ENCODE results near the gene FYN.

The FYN gene

GRCh38 chr6:111824608-111825337, 48.5 kb downstream of the FYN start:
- TF ChIP-seq CTCF (IDR thresholded peaks at IDR 0.05) = no peak

GRCh38 chr6:111823831-111824607, 49.2 kb downstream of the FYN start:
- TF ChIP-seq CTCF (IDR thresholded peaks at IDR 0.05) = no peak

- no peak for TF ChIP-seq CTCF (IDR thresholded peaks at IDR 0.05)
These were observed 50.2 kb downstream of the FYN start for GRCh38 chr6:111823012-111823411.

GRCh38 chr6:111819458-111819857, 53.8 kb downstream of the FYN start:
- no peak for TF ChIP-seq CTCF (IDR thresholded peaks at IDR 0.05)

- TF ChIP-seq CTCF (IDR thresholded peaks at IDR 0.05) = no peak
These were observed 54.6 kb downstream of the FYN start for GRCh38 chr6:111818539-111819226.

- TF ChIP-seq CTCF (IDR thresholded peaks at IDR 0.05) = no peak
These were observed 55.7 kb downstream of the FYN start for GRCh38 chr6:111817451-111818120.

GRCh38 chr6:111813677-111814310, 59.5 kb downstream of the FYN start:
- no peak for TF ChIP-seq CTCF (IDR thresholded peaks at IDR 0.05)

Data from LNCAP (cell line).